ENCODE results near the gene GPHN. TPM values are rescaled to one million over a fixed set of nuclear protein-coding genes. Genes with fewer than 3 reads are reported as not detected.

Gene GPHN
- total RNA-seq, 1 donor from 2014 or later, result 28.5 TPM

GRCh38 chr14:67186789-67187584 is 679.0 kb downstream of the GPHN start:
- intact Hi-C loops (cut with DNase I), result no loop called here
- ATAC-seq, result peak; percentile 59

GRCh38 chr14:67187826-67188225 is 679.9 kb downstream of the GPHN start:
- Histone ChIP-seq H3K9me3 (no peaks in the 10 kb centered on the region), H3K36me3 (no peaks in the 10 kb centered on the region), H3K27me3 (no peaks in the 10 kb centered on the region), H3K4me1 (no peaks in the 10 kb centered on the region), H3K27ac (no peak overlapping the region), H3K4me3 (no peak overlapping the region)
- DNase-seq (no peak), ATAC-seq (peak; percentile 87)
- TF ChIP-seq CTCF (IDR thresholded peaks at IDR 0.05), result no peak
- intact Hi-C loops (cut with DNase I), result no loop called here

More at GRCh38 chr14:67186789-67187584, 679.0 kb downstream of the GPHN start:
- DNase-seq, result no peak
- Histone ChIP-seq H3K9me3 (no peaks in the 10 kb centered on the region), H3K36me3 (no peaks in the 10 kb centered on the region), H3K27me3 (no peaks in the 10 kb centered on the region), H3K27ac (no peak overlapping the region), H3K4me1 (no peaks in the 10 kb centered on the region), H3K4me3 (no peak overlapping the region)
- TF ChIP-seq CTCF (IDR thresholded peaks at IDR 0.05), result no peak

- TF ChIP-seq CTCF (IDR thresholded peaks at IDR 0.05), result no peak
- Histone ChIP-seq H3K27ac (no peak overlapping the region), H3K27me3 (no peaks in the 10 kb centered on the region), H3K9me3 (no peaks in the 10 kb centered on the region), H3K4me1 (no peaks in the 10 kb centered on the region), H3K36me3 (no peaks in the 10 kb centered on the region), H3K4me3 (no peak overlapping the region)
- DNase-seq, result no peak
- intact Hi-C loops (cut with DNase I), result no loop called here
- ATAC-seq, result no peak
Measured at GRCh38 chr14:67188326-67188725, 680.4 kb downstream of the GPHN start.

- no peak overlapping the region for H3K27ac ChIP-seq
- H3K27me3 ChIP-seq, result no peaks in the 10 kb centered on the region
- H3K9me3 ChIP-seq, result no peaks in the 10 kb centered on the region
- DNase-seq (no peak), ATAC-seq (no peak)
- no peak for TF ChIP-seq CTCF (IDR thresholded peaks at IDR 0.05)
- H3K4me1 ChIP-seq, result no peaks in the 10 kb centered on the region
- H3K36me3 ChIP-seq, result no peaks in the 10 kb centered on the region
- H3K4me3 ChIP-seq, result no peak overlapping the region
- intact Hi-C loops (cut with DNase I), result no loop called here
Measured at GRCh38 chr14:67191768-67192290, 683.9 kb downstream of the GPHN start.

GRCh38 chr14:67192366-67192765 is 684.4 kb downstream of the GPHN start:
- no peaks in the 10 kb centered on the region for H3K36me3 ChIP-seq
- H3K4me1 ChIP-seq, result no peaks in the 10 kb centered on the region
- H3K27ac ChIP-seq, result no peak overlapping the region
- ATAC-seq (no peak), DNase-seq (no peak)
- TF ChIP-seq CTCF (IDR thresholded peaks at IDR 0.05), result no peak
- intact Hi-C loops (cut with DNase I), result no loop called here
- H3K4me3 ChIP-seq, result no peak overlapping the region
- H3K27me3 ChIP-seq, result no peaks in the 10 kb centered on the region
- H3K9me3 ChIP-seq, result no peaks in the 10 kb centered on the region
